H1 (cell line): ENCODE data around the gene DUS1L. TPM values are rescaled to one million over a fixed set of nuclear protein-coding genes. Genes with fewer than 3 reads are reported as not detected.

Source experiments
- CTCF ChIA-PET: fragments of 300-600 bp; sonication (Branson Sonifier 250); formaldehyde crosslinking; loops from one replicate; lab custom pipeline; 2021; ENCODE audit not compliant: partially characterized antibody; lab: Charles Lee
- POLR2A ChIA-PET: fragments of 300-600 bp; sonication (Branson Sonifier 250); formaldehyde crosslinking; loops from one replicate; lab custom pipeline; 2021; ENCODE audit warnings: inconsistent platforms; ENCODE audit not compliant: partially characterized antibody; lab: Charles Lee
- DNase-seq, 2 experiments: peaks; one replicate each; pipeline versions ENCODE4 v3.0.0 to v3.0.0-alpha.2; 2010 to 2022; ENCODE audit warnings: low spot score in 2 of 2, low read depth in 1 of 2, mixed read lengths in 1 of 2
- FAIRE-seq: peaks from 2 replicates; lab custom pipeline; 2011; peaks lifted over from hg19 to GRCh38; lab: Jason Lieb, UNC
- H2AFZ ChIP-seq: 2 replicates; pipeline ENCODE4 v1.8.1; 2012; ENCODE audit warnings: low read length, inconsistent platforms
- H2AK5ac ChIP-seq: 2 replicates; pipeline ENCODE4 v1.6.1; 2013; ENCODE audit warnings: low read depth, low read length
- H2BK120ac ChIP-seq: replicated peaks from 2 replicates; pipeline ENCODE3; 2013; ENCODE audit warnings: low read depth, low read length, inconsistent platforms
- H2BK12ac ChIP-seq: 2 replicates; pipeline ENCODE4 v1.6.1; 2013; ENCODE audit warnings: low read depth, low read length
- H2BK15ac ChIP-seq: 2 replicates; pipeline ENCODE4 v1.6.1; 2013; ENCODE audit warnings: low read length
- H2BK20ac ChIP-seq: 2 replicates; pipeline ENCODE4 v1.6.1; 2013; ENCODE audit warnings: low read length
- H2BK5ac ChIP-seq: 2 replicates; pipeline ENCODE4 v1.6.1; 2013; ENCODE audit warnings: low read depth, low read length
- H3K14ac ChIP-seq: 2 replicates; pipeline ENCODE4 v1.6.1; 2013; ENCODE audit warnings: inconsistent platforms; ENCODE audit not compliant: insufficient read length
- H3K18ac ChIP-seq: 2 replicates; pipeline ENCODE4 v1.6.1; 2013; ENCODE audit warnings: low read length; ENCODE audit errors: extremely low read depth
- H3K23ac ChIP-seq: 2 replicates; pipeline ENCODE4 v1.6.1; 2013; ENCODE audit warnings: inconsistent platforms; ENCODE audit not compliant: insufficient read length
- H3K23me2 ChIP-seq: 2 replicates; pipeline ENCODE4 v1.6.1; 2013; ENCODE audit warnings: low read depth, low read length
- H3K27ac ChIP-seq: 2 replicates; pipeline ENCODE4 v1.6.1; 2011; ENCODE audit warnings: low read depth, low read length, inconsistent platforms
- H3K27me3 ChIP-seq, 4 experiments: replicated peaks in 1 of 4; 1 replicate in 1 of 4; 2 replicates in 3 of 4; pipeline versions ENCODE4 v1.6.1 to v1.8.1; 2011 to 2013; ENCODE audit warnings: low read length in 3 of 4, mild to moderate bottlenecking in 3 of 4, inconsistent platforms in 2 of 4, mixed read lengths in 2 of 4, moderate library complexity in 1 of 4; ENCODE audit not compliant: control insufficient read depth in 3 of 4, insufficient read depth in 3 of 4; ENCODE audit errors: extremely low read depth in 1 of 4
- H3K36me3 ChIP-seq, 4 experiments: 2 replicates each; pipeline versions ENCODE4 v1.6.1 to v1.8.1; 2011 to 2013; ENCODE audit warnings: mild to moderate bottlenecking in 4 of 4, low read length in 3 of 4, moderate library complexity in 2 of 4, control low read depth in 1 of 4, inconsistent platforms in 1 of 4; ENCODE audit not compliant: insufficient read depth in 4 of 4, control insufficient read depth in 2 of 4
- H3K4ac ChIP-seq: replicated peaks from 2 replicates; pipeline ENCODE3; 2013; ENCODE audit warnings: low read length, low read depth, mixed read lengths, inconsistent platforms; ENCODE audit not compliant: insufficient read length
- H3K4me1 ChIP-seq, 4 experiments: replicated peaks in 1 of 4; 1 replicate in 1 of 4; 2 replicates in 3 of 4; pipeline versions ENCODE4 v1.6.1 to v1.8.1; 2011 to 2013; ENCODE audit warnings: low read length in 3 of 4, inconsistent platforms in 2 of 4, mixed read lengths in 1 of 4; ENCODE audit not compliant: insufficient read depth in 4 of 4, control insufficient read depth in 3 of 4
- H3K4me2 ChIP-seq, 2 experiments: 2 replicates each; pipeline versions ENCODE4 v1.6.1 to v1.8.1; 2011 to 2013; ENCODE audit warnings: low read depth in 2 of 2, low read length in 2 of 2, control low read depth in 1 of 2, inconsistent platforms in 1 of 2, mild to moderate bottlenecking in 1 of 2; ENCODE audit not compliant: insufficient read depth in 1 of 2
- H3K4me3 ChIP-seq, 4 experiments: fragments of 200-600, 300-600 bp in 1 of 4; sonication (generic), shearing (Covaris generic), sonication (Bioruptor Twin) in 1 of 4; 2 replicates each; pipeline versions ENCODE4 v1.5.1 to v1.8.1; 2011 to 2016; ENCODE audit warnings: low read length in 4 of 4, low read depth in 3 of 4, control low read depth in 2 of 4, inconsistent platforms in 2 of 4, mild to moderate bottlenecking in 2 of 4, mixed read lengths in 1 of 4, moderate library complexity in 1 of 4; ENCODE audit not compliant: insufficient read depth in 2 of 4; ENCODE audit errors: extremely low read depth in 1 of 4
- H3K56ac ChIP-seq: replicated peaks from 2 replicates; pipeline ENCODE3; 2013; ENCODE audit warnings: low read depth, mild to moderate bottlenecking, mixed read lengths, low read length, inconsistent platforms; ENCODE audit not compliant: insufficient read length
- H3K79me1 ChIP-seq: 2 replicates; pipeline ENCODE4 v1.6.1; 2013; ENCODE audit warnings: low read depth, low read length, control low read depth
- H3K79me2 ChIP-seq, 2 experiments: 2 replicates each; pipeline versions ENCODE4 v1.6.1 to v1.8.1; 2012 to 2013; ENCODE audit warnings: low read length in 2 of 2, mild to moderate bottlenecking in 2 of 2, inconsistent platforms in 1 of 2; ENCODE audit not compliant: insufficient read depth in 2 of 2, control insufficient read depth in 1 of 2
- H3K9ac ChIP-seq, 4 experiments: replicated peaks in 1 of 4; 1 replicate in 1 of 4; 2 replicates in 3 of 4; pipeline versions ENCODE4 v1.6.1 to v1.8.1; 2011 to 2013; ENCODE audit warnings: low read depth in 3 of 4, low read length in 3 of 4, control low read depth in 2 of 4, mild to moderate bottlenecking in 2 of 4, moderate library complexity in 2 of 4, inconsistent platforms in 1 of 4; ENCODE audit errors: extremely low read depth in 1 of 4
- H3K9me3 ChIP-seq, 2 experiments: 2 replicates each; pipeline versions ENCODE4 v1.6.1 to v1.8.1; 2012 to 2013; ENCODE audit warnings: mild to moderate bottlenecking in 2 of 2, moderate library complexity in 2 of 2, control low read depth in 1 of 2, inconsistent platforms in 1 of 2, low read depth in 1 of 2, low read length in 1 of 2, mixed read lengths in 1 of 2; ENCODE audit not compliant: insufficient read depth in 2 of 2
- H4K20me1 ChIP-seq, 2 experiments: replicated peaks in 1 of 2; 2 replicates each; pipeline versions ENCODE3 to v1.8.1; 2011 to 2013; ENCODE audit warnings: inconsistent platforms in 2 of 2, low read length in 2 of 2, mild to moderate bottlenecking in 1 of 2; ENCODE audit not compliant: insufficient read depth in 2 of 2, control insufficient read depth in 1 of 2
- H4K5ac ChIP-seq: 2 replicates; pipeline ENCODE4 v1.6.1; 2013; ENCODE audit warnings: low read length, low read depth, mixed read lengths, inconsistent platforms; ENCODE audit not compliant: insufficient read length
- H4K8ac ChIP-seq: 2 replicates; pipeline ENCODE4 v1.8.0; 2013; ENCODE audit warnings: mild to moderate bottlenecking, moderate library complexity, low read length, inconsistent platforms; ENCODE audit not compliant: insufficient read depth; ENCODE audit errors: extremely low read depth
- H4K91ac ChIP-seq: replicated peaks from 2 replicates; pipeline ENCODE3; 2013; ENCODE audit warnings: low read length, mixed read lengths, inconsistent platforms; ENCODE audit not compliant: insufficient read length
- ASH2L ChIP-seq: fragments of 200-600, 300-600 bp; sonication (generic); IDR thresholded peaks from one replicate; pipeline ENCODE4 v1.7.1; 2017; ENCODE audit warnings: low read length
- CTBP2 ChIP-seq: IDR thresholded peaks from 2 replicates; pipeline ENCODE4 v1.7.0; 2011; ENCODE audit warnings: borderline replicate concordance, mild to moderate bottlenecking, moderate library complexity, mixed read lengths, low read length; ENCODE audit not compliant: insufficient read depth, insufficient read length
- GABPA ChIP-seq: IDR thresholded peaks from 2 replicates; pipeline ENCODE4 v1.6.1; 2011; ENCODE audit warnings: mild to moderate bottlenecking, low read length, moderate library complexity, borderline replicate concordance; ENCODE audit not compliant: insufficient read depth
- KDM1A ChIP-seq: fragments of 200-600, 300-600 bp; sonication (generic); IDR thresholded peaks from 2 replicates; pipeline ENCODE4 v1.7.1; 2016; ENCODE audit warnings: mild to moderate bottlenecking, low read length, borderline replicate concordance
- RXRA ChIP-seq: IDR thresholded peaks from 2 replicates; pipeline ENCODE4 v1.6.1; 2011; ENCODE audit warnings: low read depth, mild to moderate bottlenecking, low read length, moderate library complexity; ENCODE audit not compliant: insufficient read depth
- SP2 ChIP-seq: IDR thresholded peaks from 2 replicates; pipeline ENCODE4 v1.6.1; 2012; ENCODE audit warnings: mild to moderate bottlenecking, low read length, inconsistent platforms
- WGBS, 2 experiments: shearing (Covaris generic) in 1 of 2; methylation state at CpG; one replicate each; pipeline versions ENCODE4 v1.1.6 to v1.1.7; 2013 to 2015; ENCODE audit warnings: low lambda C conversion rate in 2 of 2, mixed read lengths in 2 of 2, inconsistent platforms in 1 of 2, low coverage in 1 of 2, missing lambda C conversion rate in 1 of 2; ENCODE audit not compliant: insufficient replicate concordance in 2 of 2, insufficient coverage in 1 of 2, insufficient read length in 1 of 2; ENCODE audit errors: extremely low coverage in 1 of 2, missing lambda C conversion rate in 1 of 2; 5-methylcytosine and 5-hydroxymethylcytosine counted together
- polyA plus RNA-seq, 7 experiments: library from polyadenylated mRNA; depleted of rRNA in 3 of 7; stranded (reverse) in 5 of 7; unstranded in 2 of 7; fragments of >200 nt in 5 of 7; fragments of 200-250 nt in 2 of 7; gene quantifications; 1 replicate in 5 of 7; 2 replicates in 1 of 7; 4 replicates in 1 of 7; pipeline versions ENCODE4 v1.2.1 to v1.2.3, GENCODE V29; 2011 to 2013; ENCODE audit warnings: missing spikeins in 2 of 7, mixed read lengths in 2 of 7
- total RNA-seq: library from RNA; stranded (reverse); fragmentation: NEBNext Ultra II Directional; extraction: Animal tissue kit (Norgen Biotek cat#: 25700); gene quantifications from 2 replicates; pipeline ENCODE4 v1.2.1, GENCODE V29; 2021

The DUS1L gene
- total and polyA plus RNA-seq, 2 of the 8 experiments (the other 6 are each of a cell fraction or from before 2014, with no cell fraction given), result 34.5 to 69.1 TPM

GRCh38 chr17:82042649-82043048 lies 23.0 kb downstream of the DUS1L start:
- H3K4me2 ChIP-seq, result no peak overlapping the region
- POLR2A ChIA-PET, result interaction anchor here (0.9 to 1.5 kb wide), 12 partner anchors 9 to 173 kb away, joined by 3 to 10 read pairs (median 3); partner anchors contain the start of genes CENPX, GPS1, LRRC45 and RAC3
- WGBS, 2 experiments, result 93% methylated on average over 9 of the region's 9 CpGs; no CpG with 5 or more reads in 1 of the 2 experiments
- no peak overlapping the region for H3K56ac ChIP-seq
- H3K79me2 ChIP-seq, result no peaks in the 10 kb centered on the region
- H3K14ac ChIP-seq, result no peak overlapping the region
- no peaks in the 10 kb centered on the region for H3K9me3 ChIP-seq
- peak overlapping the region; percentile 3 for H2BK15ac ChIP-seq
- H2AFZ ChIP-seq, result no peak overlapping the region
- H2BK120ac ChIP-seq, result no peak overlapping the region
- peaks cover 0 to 6% of the 10 kb centered on the region in 2 experiments for H4K20me1 ChIP-seq
- no peak overlapping the region for H3K18ac ChIP-seq
- CTCF ChIA-PET, result interaction anchor here (1.0 to 2.7 kb wide), 3 partner anchors 13 to 23 kb away, joined by 3 to 28 read pairs (median 7); no protein-coding TSS in a partner anchor
- no peak overlapping the region for H3K27ac ChIP-seq
- peak overlapping the region; percentile 97 for H3K4ac ChIP-seq
- H4K5ac ChIP-seq, result no peak overlapping the region
- DNase-seq (no peak), FAIRE-seq (no peak)
- 0 out of 2 replicates have a peak overlapping the region, but pooled peaks have one; percentile 35 for H4K8ac ChIP-seq
- H4K91ac ChIP-seq, result peak overlapping the region; percentile 96
- peak overlapping the region; percentile 84 for H2BK20ac ChIP-seq
- peak overlapping the region; percentile 97; the same call in 1 of the 2 replicates for H2BK12ac ChIP-seq
- no peak overlapping the region for H3K23ac ChIP-seq
- H3K4me1 ChIP-seq, result peaks cover 1 to 15% (median 7%) of the 10 kb centered on the region in 4 experiments; a peak in 5 of 7 replicates
- 0 out of 7 replicates have a peak overlapping the region, but pooled peaks of 1 of the 4 experiments have one; percentile 17 for H3K9ac ChIP-seq
- H3K79me1 ChIP-seq, result no peaks in the 10 kb centered on the region
- H2BK5ac ChIP-seq, result peak overlapping the region; percentile 55
- H3K27me3 ChIP-seq, result peaks cover 0 to 4% (median 0%) of the 10 kb centered on the region in 4 experiments; a peak in 1 of 7 replicates
- TF ChIP-seq GABPA (no peak), CTBP2 (no peak), KDM1A (no peak), RXRA (no peak), ASH2L (no peak), SP2 (no peak)
- 0 out of 2 replicates have a peak, but pooled peaks cover 3% of the 10 kb centered on the region for H3K23me2 ChIP-seq
- H3K4me3 ChIP-seq, result no peak overlapping the region
- H2AK5ac ChIP-seq, result peak overlapping the region; percentile 93
- H3K36me3 ChIP-seq, result peaks cover 0 to 4% (median 0%) of the 10 kb centered on the region in 4 experiments; a peak in 2 of 8 replicates
